Measurements from ENCODE around the gene MAD1L1.

DNA sequence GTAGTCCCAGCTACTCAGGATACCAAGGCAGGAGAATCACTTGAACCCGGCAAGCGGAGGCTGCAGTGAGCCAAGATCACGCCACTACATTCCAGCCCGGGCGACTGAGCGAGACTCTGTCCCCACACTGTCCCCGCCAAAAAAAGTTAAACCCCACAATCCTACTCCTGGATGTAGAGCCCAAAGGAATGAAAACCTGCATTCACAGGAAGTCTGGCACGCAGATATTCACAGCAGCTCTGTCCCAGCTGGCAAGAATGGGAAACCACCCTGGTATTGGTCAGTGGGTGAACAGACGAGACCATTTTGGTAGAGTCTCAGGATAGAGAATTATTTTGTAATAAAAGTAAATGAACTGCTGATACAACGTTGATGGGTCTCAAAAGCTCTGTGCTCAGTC lies 225.2 kb downstream of the MAD1L1 start:
- TF ChIP-seq ZNF224 (CRISPR knock-in tag; IDR thresholded peaks at IDR 0.05) (no peak), HNRNPH1 (optimal IDR thresholded peaks at IDR 0.05; ENCODE audit: low read depth, low read length) (no peak), CEBPB (IDR thresholded peaks at IDR 0.05; ENCODE audit: borderline replicate concordance, low read depth, low read length) (no peak), JUND (CRISPR knock-in tag; IDR thresholded peaks at IDR 0.05) (no peak), ZNF703 (CRISPR knock-in tag; IDR thresholded peaks at IDR 0.05; ENCODE audit: borderline replicate concordance) (no peak), PHF8 (CRISPR knock-in tag; IDR thresholded peaks at IDR 0.05) (no peak), HOXD1 (CRISPR knock-in tag; IDR thresholded peaks at IDR 0.05) (no peak), GABPA (IDR thresholded peaks at IDR 0.05; ENCODE audit: low read depth, low read length) (no peak), GABPA (CRISPR knock-in tag; IDR thresholded peaks at IDR 0.05; ENCODE audit: low read depth) (no peak), ZNF225 (CRISPR knock-in tag; IDR thresholded peaks at IDR 0.05) (no peak), MAZ (IDR thresholded peaks at IDR 0.05; ENCODE audit: borderline replicate concordance, low read depth, low read length) (no peak), MAZ (CRISPR knock-in tag; IDR thresholded peaks at IDR 0.05; ENCODE audit: low read depth) (no peak)
- TF ChIP-seq, protein P1, sequence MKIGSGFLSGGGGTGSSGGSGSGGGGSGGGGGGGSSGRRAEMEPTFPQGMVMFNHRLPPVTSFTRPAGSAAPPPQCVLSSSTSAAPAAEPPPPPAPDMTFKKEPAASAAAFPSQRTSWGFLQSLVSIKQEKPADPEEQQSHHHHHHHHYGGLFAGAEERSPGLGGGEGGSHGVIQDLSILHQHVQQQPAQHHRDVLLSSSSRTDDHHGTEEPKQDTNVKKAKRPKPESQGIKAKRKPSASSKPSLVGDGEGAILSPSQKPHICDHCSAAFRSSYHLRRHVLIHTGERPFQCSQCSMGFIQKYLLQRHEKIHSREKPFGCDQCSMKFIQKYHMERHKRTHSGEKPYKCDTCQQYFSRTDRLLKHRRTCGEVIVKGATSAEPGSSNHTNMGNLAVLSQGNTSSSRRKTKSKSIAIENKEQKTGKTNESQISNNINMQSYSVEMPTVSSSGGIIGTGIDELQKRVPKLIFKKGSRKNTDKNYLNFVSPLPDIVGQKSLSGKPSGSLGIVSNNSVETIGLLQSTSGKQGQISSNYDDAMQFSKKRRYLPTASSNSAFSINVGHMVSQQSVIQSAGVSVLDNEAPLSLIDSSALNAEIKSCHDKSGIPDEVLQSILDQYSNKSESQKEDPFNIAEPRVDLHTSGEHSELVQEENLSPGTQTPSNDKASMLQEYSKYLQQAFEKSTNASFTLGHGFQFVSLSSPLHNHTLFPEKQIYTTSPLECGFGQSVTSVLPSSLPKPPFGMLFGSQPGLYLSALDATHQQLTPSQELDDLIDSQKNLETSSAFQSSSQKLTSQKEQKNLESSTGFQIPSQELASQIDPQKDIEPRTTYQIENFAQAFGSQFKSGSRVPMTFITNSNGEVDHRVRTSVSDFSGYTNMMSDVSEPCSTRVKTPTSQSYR (CRISPR knock-in tag; IDR thresholded peaks at IDR 0.05; ENCODE audit: borderline replicate concordance), result no peak
- TF ChIP-seq, protein P2, sequence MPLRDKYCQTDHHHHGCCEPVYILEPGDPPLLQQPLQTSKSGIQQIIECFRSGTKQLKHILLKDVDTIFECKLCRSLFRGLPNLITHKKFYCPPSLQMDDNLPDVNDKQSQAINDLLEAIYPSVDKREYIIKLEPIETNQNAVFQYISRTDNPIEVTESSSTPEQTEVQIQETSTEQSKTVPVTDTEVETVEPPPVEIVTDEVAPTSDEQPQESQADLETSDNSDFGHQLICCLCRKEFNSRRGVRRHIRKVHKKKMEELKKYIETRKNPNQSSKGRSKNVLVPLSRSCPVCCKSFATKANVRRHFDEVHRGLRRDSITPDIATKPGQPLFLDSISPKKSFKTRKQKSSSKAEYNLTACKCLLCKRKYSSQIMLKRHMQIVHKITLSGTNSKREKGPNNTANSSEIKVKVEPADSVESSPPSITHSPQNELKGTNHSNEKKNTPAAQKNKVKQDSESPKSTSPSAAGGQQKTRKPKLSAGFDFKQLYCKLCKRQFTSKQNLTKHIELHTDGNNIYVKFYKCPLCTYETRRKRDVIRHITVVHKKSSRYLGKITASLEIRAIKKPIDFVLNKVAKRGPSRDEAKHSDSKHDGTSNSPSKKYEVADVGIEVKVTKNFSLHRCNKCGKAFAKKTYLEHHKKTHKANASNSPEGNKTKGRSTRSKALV (CRISPR knock-in tag; IDR thresholded peaks at IDR 0.05), result no peak
- TF ChIP-seq, protein P3, sequence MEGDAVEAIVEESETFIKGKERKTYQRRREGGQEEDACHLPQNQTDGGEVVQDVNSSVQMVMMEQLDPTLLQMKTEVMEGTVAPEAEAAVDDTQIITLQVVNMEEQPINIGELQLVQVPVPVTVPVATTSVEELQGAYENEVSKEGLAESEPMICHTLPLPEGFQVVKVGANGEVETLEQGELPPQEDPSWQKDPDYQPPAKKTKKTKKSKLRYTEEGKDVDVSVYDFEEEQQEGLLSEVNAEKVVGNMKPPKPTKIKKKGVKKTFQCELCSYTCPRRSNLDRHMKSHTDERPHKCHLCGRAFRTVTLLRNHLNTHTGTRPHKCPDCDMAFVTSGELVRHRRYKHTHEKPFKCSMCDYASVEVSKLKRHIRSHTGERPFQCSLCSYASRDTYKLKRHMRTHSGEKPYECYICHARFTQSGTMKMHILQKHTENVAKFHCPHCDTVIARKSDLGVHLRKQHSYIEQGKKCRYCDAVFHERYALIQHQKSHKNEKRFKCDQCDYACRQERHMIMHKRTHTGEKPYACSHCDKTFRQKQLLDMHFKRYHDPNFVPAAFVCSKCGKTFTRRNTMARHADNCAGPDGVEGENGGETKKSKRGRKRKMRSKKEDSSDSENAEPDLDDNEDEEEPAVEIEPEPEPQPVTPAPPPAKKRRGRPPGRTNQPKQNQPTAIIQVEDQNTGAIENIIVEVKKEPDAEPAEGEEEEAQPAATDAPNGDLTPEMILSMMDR (CRISPR knock-in tag; IDR thresholded peaks at IDR 0.05), result no peak

Data from HepG2 (cell line).